Psoas muscle (tissue), 8 donors: ENCODE data around the gene MCM5. TPM values are rescaled to one million over a fixed set of nuclear protein-coding genes. Genes with fewer than 3 reads are reported as not detected.
"Not testable (repeated sequence)": the region's sequence is repeated elsewhere in the genome, so short reads cannot be mapped to it uniquely, and the experiment has no call there.

Source experiments
- ATAC-seq, 4 donors: fragments of 200-7000 bp; cut with Tn5 transposase; one replicate each; pipeline ENCODE4 v1.9.1; 2020; ENCODE audit warnings: moderate library complexity in 3 of 4, mild to moderate bottlenecking in 2 of 4
- DNase-seq, 2 donors: peaks; one replicate each; pipeline ENCODE4 v3.0.0-alpha.2; 2020
- H3K27ac ChIP-seq: fragments of 200-600 bp; one replicate; pipeline ENCODE4 v1.8.0; 2022
- H3K27me3 ChIP-seq, 3 donors: fragments of 200-600 bp in 1 of 3; one replicate each; pipeline versions ENCODE4 v1.6.1 to v1.8.0; 2013 to 2022; ENCODE audit warnings: low read length in 2 of 3, mild to moderate bottlenecking in 2 of 3, moderate library complexity in 1 of 3; ENCODE audit not compliant: insufficient read depth in 3 of 3
- H3K36me3 ChIP-seq, 2 donors: fragments of 200-600 bp in 1 of 2; one replicate each; pipeline versions ENCODE4 v1.6.1 to v1.8.0; 2013 to 2022; ENCODE audit warnings: low read depth in 1 of 2, mild to moderate bottlenecking in 1 of 2, moderate library complexity in 1 of 2; ENCODE audit not compliant: insufficient read depth in 1 of 2
- H3K4me1 ChIP-seq: fragments of 200-600 bp; one replicate; pipeline ENCODE4 v1.8.0; 2022
- H3K4me3 ChIP-seq: fragments of 200-600 bp; one replicate; pipeline ENCODE4 v1.8.0; 2022; ENCODE audit warnings: mild to moderate bottlenecking
- H3K9me3 ChIP-seq: fragments of 200-600 bp; one replicate; pipeline ENCODE4 v1.8.0; 2022
- CTCF ChIP-seq: fragments of 200-600 bp; IDR thresholded peaks from one replicate; pipeline ENCODE4 v1.8.0; 2022; ENCODE audit warnings: antibody characterized with exemption
- WGBS, 3 donors: extraction: QIAGEN DNeasy Blood & Tissue Kit; methylation state at CpG; one replicate each; pipeline versions ENCODE4 v1.1.6 to v1.1.7; 2013; 5-methylcytosine and 5-hydroxymethylcytosine counted together
- intact Hi-C, 2 donors: fragments of 100-400 bp; cut with DNase I; formaldehyde crosslinking; loops; one replicate each; pipeline versions ENCODE4 v1.11.0 to v1.14.2; 2022
- polyA plus RNA-seq, 3 donors: library from polyadenylated mRNA; stranded (reverse); fragments of 200-250 nt; gene quantifications; one replicate each; pipeline ENCODE4 v1.2.3, GENCODE V29; 2013
- total RNA-seq, 4 donors: library from RNA; stranded (reverse); fragmentation: NEBNext Ultra II Directional in 2 of 4; extraction: Animal tissue kit (Norgen Biotek cat#: 25700) in 2 of 4; gene quantifications; one replicate each; pipeline versions ENCODE4 v1.2.1 to v1.2.4, GENCODE V29; 2021 to 2023
- donor health status: healthy with polysubstance abuse.
- donor health status: DM: no; HTN: no; CAD: no; lungs with moderate emphysema.
- donor health status: Bipolar disorder and iron deficiency.
- donor health status: healthy.
- donor health status: DM: yes; HTN: yes; CAD: no.
- donor health status: DM: no; HTN: no; CAD: no.
- donor health status: DM: no; HTN: no; CAD: no.
- donor health status: DM: yes; HTN: yes; CAD: no.

MCM5 gene
- total and polyA plus RNA-seq, 7 donors = 6.4 to 13.6 (median 9.1) TPM

DNA sequence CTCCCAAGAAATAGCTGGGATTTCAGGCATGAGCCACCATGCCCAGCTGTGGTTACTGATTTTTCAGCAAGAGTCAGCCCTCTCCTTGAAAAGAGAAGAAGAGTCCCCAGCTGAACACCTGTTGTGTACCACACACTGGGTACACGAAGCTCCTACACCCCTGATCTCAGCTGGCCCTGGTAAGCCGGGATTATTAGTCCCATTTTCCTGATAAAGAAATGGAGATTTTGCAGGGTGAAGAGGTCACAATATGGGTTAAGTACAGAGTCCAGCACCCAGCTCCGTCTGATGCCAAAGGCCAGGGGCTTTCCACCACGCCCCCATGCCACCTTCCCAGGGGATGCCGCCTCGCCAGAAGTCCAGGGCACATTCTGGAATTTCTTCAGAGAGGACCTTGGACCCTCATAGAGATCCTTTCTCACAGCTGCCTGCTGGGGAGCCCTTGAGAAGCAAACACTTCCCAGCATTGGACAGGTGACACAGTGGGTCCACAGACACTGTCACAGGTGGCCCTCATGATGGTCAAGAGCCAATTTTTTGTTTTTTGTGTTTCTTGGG lies 38.9 kb upstream of the MCM5 start:
- 44 to 73% (median 65%) methylated on average over 6 of the region's 6 CpGs for WGBS, 3 donors
- H3K27ac ChIP-seq = no peak overlapping the region
- no peaks in the 10 kb centered on the region for H3K9me3 ChIP-seq
- no peaks in the 10 kb centered on the region for H3K4me1 ChIP-seq
- DNase-seq (no peak), ATAC-seq (no peak)
- TF ChIP-seq CTCF = no peak
- no peak overlapping the region for H3K4me3 ChIP-seq
- intact Hi-C loops = no loop called here
- no peaks in the 10 kb centered on the region for H3K36me3 ChIP-seq
- no peaks in the 10 kb centered on the region for H3K27me3 ChIP-seq

DNA sequence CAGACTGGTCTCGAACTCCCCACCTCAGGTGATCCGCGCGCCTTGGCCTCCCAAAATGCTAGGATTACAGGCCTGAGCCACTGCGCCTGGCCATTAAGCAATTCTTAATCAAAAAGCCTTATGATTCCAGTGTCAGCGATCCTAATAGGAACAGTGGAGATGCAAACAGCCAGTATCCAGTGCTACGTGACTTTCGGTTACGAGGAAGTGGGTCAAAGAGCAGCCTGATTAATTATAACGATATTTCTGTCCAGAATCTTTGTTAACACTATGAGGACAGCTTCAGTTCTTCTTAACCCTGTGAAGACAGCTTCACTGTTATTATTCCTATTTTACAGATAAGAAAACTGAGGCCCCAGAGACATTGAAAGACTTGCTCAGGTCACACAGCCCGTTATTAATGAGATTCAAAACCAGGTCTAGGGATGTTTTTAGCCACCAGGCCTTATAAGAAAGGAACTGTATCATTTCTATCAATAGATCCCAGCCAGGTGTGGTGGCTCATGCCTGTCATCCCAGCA lies 36.3 kb upstream of the MCM5 start:
- H3K4me3 ChIP-seq = no peak overlapping the region

DNA sequence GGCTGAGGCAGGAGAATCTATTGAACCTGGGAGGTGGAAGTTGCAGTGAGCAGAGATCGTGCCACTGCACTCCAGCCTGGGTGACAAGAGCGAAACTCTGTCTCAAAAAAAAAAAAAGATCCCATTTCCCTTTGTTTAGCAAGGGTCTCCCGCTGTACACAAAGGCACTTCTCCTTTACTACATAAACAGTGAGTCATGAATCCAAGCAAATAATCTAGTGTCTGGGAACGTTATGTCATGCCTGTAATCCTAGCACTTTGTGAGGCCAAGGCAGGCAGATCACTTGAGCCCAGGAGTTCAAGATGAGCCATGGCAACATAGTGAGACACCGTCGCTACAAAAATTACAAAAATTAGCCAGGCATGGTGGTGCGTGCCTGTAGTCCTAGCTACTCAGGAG lies 35.7 kb upstream of the MCM5 start:
- H3K27ac ChIP-seq, H3K36me3 ChIP-seq, H3K4me3 ChIP-seq, intact Hi-C loops, H3K4me1 ChIP-seq, H3K9me3 ChIP-seq, DNase-seq, H3K27me3 ChIP-seq, ATAC-seq: not testable (repeated sequence)
- 65 to 79% (median 66%) methylated on average over 7 of the region's 7 CpGs for WGBS, 3 donors

More for the DNA sequence above, 36.3 kb upstream of the MCM5 start:
- 92 to 93% (median 92%) methylated on average over 11 of the region's 11 CpGs for WGBS, 3 donors
- no peaks in the 10 kb centered on the region for H3K36me3 ChIP-seq
- intact Hi-C loops = no loop called here
- H3K9me3 ChIP-seq = no peaks in the 10 kb centered on the region
- no peak overlapping the region for H3K27ac ChIP-seq
- ATAC-seq (no peak), DNase-seq (no peak)
- no peak for TF ChIP-seq CTCF
- no peaks in the 10 kb centered on the region for H3K4me1 ChIP-seq
- H3K27me3 ChIP-seq = no peaks in the 10 kb centered on the region

DNA sequence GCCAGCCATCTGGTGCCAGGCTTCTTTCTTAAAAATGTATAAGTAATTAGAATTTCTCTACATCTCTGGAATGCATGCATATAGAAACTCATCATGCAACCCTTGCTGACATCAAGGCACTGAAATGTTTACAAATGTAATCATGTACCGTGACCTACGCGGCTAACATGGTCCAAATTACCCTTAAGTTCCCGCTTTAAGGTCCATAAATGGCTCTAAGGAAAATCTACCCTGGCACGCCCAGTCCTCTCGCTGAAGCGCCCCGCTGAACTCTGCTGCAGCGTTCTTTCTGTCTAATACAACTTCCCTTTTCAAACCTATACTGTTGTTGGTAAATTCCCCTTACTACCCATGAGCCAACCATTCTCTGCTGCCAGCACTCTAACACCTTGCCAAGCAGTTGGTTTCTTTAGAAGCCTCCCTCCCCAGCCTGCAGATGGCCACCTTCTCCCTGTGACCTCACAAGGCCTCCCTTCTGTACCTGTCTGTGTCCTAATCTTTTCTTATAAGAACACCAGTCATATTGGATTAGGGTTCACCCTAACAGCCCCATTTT lies 32.5 kb upstream of the MCM5 start:
- intact Hi-C loops = no loop called here
- peaks cover 15% of the 10 kb centered on the region for H3K4me1 ChIP-seq
- no peak overlapping the region for H3K27ac ChIP-seq
- 86 to 89% (median 87%) methylated on average over 9 of the region's 9 CpGs for WGBS, 3 donors
- no peak overlapping the region for H3K4me3 ChIP-seq
- DNase-seq (no peak), ATAC-seq (no peak)
- H3K9me3 ChIP-seq = no peaks in the 10 kb centered on the region
- no peaks in the 10 kb centered on the region for H3K36me3 ChIP-seq
- H3K27me3 ChIP-seq = no peaks in the 10 kb centered on the region
- no peak for TF ChIP-seq CTCF

DNA sequence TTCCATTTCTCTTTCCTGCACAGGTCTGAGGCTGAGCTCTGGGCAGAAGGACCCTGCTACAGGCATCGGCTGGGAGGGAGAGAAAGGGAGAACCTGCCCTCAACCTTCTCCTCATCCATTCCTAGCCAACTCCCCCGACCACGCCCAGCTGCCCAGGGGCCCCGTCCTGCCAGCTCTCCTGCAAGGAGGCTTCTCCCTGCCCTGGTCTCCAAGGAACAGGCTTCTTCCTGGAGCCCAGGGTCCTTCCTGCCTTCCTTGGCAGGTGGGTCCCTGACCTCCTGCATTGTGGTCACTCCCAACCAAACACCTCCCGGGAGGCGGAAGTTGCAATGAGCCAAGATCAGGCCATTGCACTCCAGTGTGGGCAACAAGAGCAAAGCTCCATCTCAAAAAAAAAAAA lies 31.6 kb upstream of the MCM5 start:
- H3K4me1 ChIP-seq = peaks cover 15% of the 10 kb centered on the region
- WGBS, 3 donors = 74 to 79% (median 76%) methylated on average over 6 of the region's 6 CpGs
- intact Hi-C loops = no loop called here

More for the DNA sequence above, 31.6 kb upstream of the MCM5 start:
- Histone ChIP-seq H3K4me3 (no peak overlapping the region), H3K36me3 (no peaks in the 10 kb centered on the region), H3K9me3 (no peaks in the 10 kb centered on the region), H3K27ac (no peak overlapping the region), H3K27me3 (no peaks in the 10 kb centered on the region)
- ATAC-seq (no peak), DNase-seq (no peak)
- no peak for TF ChIP-seq CTCF
